ENCODE data around the gene SP100.

Gene SP100

DNA sequence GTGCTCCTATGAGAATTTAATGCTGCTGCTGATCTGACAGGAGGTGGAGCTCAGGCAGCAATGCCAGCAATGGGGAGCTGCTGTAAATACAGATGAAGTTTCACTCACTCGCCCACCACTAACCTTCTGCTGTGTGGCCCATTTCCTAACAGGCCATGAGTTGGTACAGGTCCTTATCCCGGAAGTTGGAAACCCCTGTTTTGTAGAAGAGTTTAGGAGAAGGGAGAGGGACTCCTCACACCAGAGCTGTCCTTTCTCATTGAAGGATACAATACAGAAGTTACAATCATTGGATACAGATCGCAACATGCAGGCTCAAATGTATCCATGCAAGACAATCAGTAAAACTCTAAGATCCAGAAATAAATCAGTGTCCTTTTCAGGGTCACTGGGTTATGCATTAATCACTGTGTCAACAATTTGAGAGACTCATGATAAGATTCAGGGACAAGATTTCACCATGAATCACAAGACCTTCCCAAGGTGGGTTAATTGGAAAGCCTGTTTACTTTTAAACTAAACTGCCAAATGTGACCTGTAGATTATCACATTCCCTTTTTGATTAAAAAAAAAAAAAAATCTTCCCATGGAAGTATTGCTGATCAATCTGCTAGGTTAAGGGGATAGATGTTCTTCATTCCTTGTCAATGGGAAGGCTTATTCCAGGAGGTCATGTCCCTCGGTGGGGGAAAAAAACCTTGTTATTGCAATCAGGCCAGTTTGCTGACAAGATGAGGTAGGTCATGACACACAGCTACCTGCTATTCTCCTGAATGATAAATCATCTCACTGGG lies 97.2 kb downstream of the SP100 start:
- H3K9me2 ChIP-seq (replicated peaks; ENCODE audit: insufficient read depth, low read length): no peaks in the 10 kb centered on the region
- no peak overlapping the region for H2AFZ ChIP-seq (ENCODE audit: low read depth, low read length, severe bottlenecking)
- TF ChIP-seq, protein P1, sequence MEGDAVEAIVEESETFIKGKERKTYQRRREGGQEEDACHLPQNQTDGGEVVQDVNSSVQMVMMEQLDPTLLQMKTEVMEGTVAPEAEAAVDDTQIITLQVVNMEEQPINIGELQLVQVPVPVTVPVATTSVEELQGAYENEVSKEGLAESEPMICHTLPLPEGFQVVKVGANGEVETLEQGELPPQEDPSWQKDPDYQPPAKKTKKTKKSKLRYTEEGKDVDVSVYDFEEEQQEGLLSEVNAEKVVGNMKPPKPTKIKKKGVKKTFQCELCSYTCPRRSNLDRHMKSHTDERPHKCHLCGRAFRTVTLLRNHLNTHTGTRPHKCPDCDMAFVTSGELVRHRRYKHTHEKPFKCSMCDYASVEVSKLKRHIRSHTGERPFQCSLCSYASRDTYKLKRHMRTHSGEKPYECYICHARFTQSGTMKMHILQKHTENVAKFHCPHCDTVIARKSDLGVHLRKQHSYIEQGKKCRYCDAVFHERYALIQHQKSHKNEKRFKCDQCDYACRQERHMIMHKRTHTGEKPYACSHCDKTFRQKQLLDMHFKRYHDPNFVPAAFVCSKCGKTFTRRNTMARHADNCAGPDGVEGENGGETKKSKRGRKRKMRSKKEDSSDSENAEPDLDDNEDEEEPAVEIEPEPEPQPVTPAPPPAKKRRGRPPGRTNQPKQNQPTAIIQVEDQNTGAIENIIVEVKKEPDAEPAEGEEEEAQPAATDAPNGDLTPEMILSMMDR (IDR thresholded peaks at IDR 0.05; ENCODE audit: insufficient read depth, low read length, poor library complexity, severe bottlenecking): no peak
- no peak for TF ChIP-seq EZH2phosphoT487 (conservative IDR thresholded peaks at IDR 0.05; ENCODE audit: low read length)
- H3K9ac ChIP-seq (ENCODE audit: low read length): no peak overlapping the region
- 0 out of 2 replicates have a peak, but pooled peaks cover 6% of the 10 kb centered on the region for H3F3A ChIP-seq (ENCODE audit: insufficient read depth)
- no peaks in the 10 kb centered on the region for H3K27me3 ChIP-seq (ENCODE audit: low read length)
- no peaks in the 10 kb centered on the region for H3K9me3 ChIP-seq (ENCODE audit: insufficient read depth, low read length)
- H3K4me3 ChIP-seq (ENCODE audit: insufficient read depth, low read length, poor library complexity, severe bottlenecking): no peak overlapping the region
- no peaks in the 10 kb centered on the region for H3K79me2 ChIP-seq (ENCODE audit: insufficient read depth, low read length)
- 0 out of 2 replicates have a peak, but pooled peaks cover 3% of the 10 kb centered on the region for H3K36me3 ChIP-seq (ENCODE audit: low read length)
- no peak overlapping the region for H3K4me2 ChIP-seq (ENCODE audit: low read depth, low read length, poor library complexity, severe bottlenecking)
- no peak overlapping the region for H3K27ac ChIP-seq (ENCODE audit: low read depth, low read length)
- H4K20me1 ChIP-seq (ENCODE audit: low read depth, low read length): no peaks in the 10 kb centered on the region

DNA sequence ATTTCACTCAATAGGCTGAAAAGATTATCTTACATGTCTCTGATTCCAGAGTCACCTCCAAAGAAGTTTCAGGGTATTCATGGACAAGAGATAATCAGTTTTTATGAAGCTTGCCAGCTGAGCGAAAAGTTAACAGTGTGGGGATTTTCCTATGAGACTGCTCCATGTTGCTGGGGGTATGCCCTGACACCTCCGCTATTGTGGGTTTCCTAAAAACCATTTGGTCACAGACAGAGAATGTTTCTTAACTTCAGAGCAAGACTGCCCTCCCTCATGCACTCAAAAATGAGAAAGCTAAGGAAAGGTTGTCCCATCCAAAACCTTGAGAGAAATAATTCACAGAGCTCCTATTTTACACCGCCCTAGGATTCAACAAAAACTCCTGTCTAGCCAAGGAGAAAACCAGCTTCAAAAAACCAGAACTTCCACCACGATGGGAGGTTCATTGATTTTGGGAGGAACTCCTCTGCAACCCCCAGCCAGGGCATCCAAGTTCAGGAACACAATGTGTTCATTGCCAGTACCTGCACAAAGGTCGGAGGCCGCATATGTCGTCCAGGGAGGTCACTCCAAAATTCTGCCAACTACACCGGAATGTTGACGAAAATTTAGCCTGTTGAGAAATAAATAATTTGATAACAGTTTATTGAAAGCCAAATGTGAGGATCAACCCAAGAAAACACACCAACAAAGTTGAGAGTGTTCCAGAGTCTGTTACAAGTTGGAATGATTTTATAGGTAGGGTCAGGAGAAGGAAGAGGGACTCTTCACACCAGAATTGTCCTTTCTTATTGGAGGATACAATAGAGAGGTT lies 104.3 kb downstream of the SP100 start:
- no peak for TF ChIP-seq EZH2phosphoT487 (conservative IDR thresholded peaks at IDR 0.05; ENCODE audit: low read length)
- TF ChIP-seq, protein P1 (IDR thresholded peaks at IDR 0.05; ENCODE audit: insufficient read depth, low read length, poor library complexity, severe bottlenecking): no peak
- no peaks in the 10 kb centered on the region for H3K27me3 ChIP-seq (ENCODE audit: low read length)
- no peaks in the 10 kb centered on the region for H4K20me1 ChIP-seq (ENCODE audit: low read depth, low read length)
- H3K27ac ChIP-seq (ENCODE audit: low read depth, low read length): no peak overlapping the region
- peaks cover 23% of the 10 kb centered on the region; the same call in 1 of the 2 replicates for H3K9me3 ChIP-seq (ENCODE audit: insufficient read depth, low read length)
- no peak overlapping the region for H3K9ac ChIP-seq (ENCODE audit: low read length)
- peaks cover 16% of the 10 kb centered on the region for H3K36me3 ChIP-seq (ENCODE audit: low read length)
- H3K4me3 ChIP-seq (ENCODE audit: insufficient read depth, low read length, poor library complexity, severe bottlenecking): no peak overlapping the region
- H3K9me2 ChIP-seq (replicated peaks; ENCODE audit: insufficient read depth, low read length): no peaks in the 10 kb centered on the region
- H3F3A ChIP-seq (ENCODE audit: insufficient read depth): 0 out of 2 replicates have a peak, but pooled peaks cover 6% of the 10 kb centered on the region
- H3K4me2 ChIP-seq (ENCODE audit: low read depth, low read length, poor library complexity, severe bottlenecking): no peak overlapping the region
- no peaks in the 10 kb centered on the region for H3K79me2 ChIP-seq (ENCODE audit: insufficient read depth, low read length)
- no peak overlapping the region for H2AFZ ChIP-seq (ENCODE audit: low read depth, low read length, severe bottlenecking)

DNA sequence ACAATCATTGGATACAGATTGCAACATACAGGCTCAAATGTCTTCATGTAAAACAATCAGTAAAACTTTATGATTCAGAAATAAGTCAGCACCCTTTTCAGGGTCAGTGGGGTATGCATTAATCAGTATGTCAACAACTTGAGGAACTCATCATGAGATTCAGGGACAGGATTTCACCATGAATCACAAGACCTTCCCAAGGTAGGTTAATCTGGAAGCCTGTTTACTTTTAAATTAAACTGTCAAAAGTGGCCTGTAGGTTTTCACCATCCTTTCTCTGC lies 104.8 kb downstream of the SP100 start:
- no peak for TF ChIP-seq EZH2phosphoT487 (conservative IDR thresholded peaks at IDR 0.05; ENCODE audit: low read length)
- TF ChIP-seq, protein P1 (IDR thresholded peaks at IDR 0.05; ENCODE audit: insufficient read depth, low read length, poor library complexity, severe bottlenecking): no peak

More for the DNA sequence above, 104.8 kb downstream of the SP100 start:
- H3K4me3 ChIP-seq (ENCODE audit: insufficient read depth, low read length, poor library complexity, severe bottlenecking): no peak overlapping the region
- H3K27me3 ChIP-seq (ENCODE audit: low read length): no peaks in the 10 kb centered on the region
- no peak overlapping the region for H3K4me2 ChIP-seq (ENCODE audit: low read depth, low read length, poor library complexity, severe bottlenecking)
- no peaks in the 10 kb centered on the region for H4K20me1 ChIP-seq (ENCODE audit: low read depth, low read length)
- H3K36me3 ChIP-seq (ENCODE audit: low read length): peaks cover 20% of the 10 kb centered on the region
- H3K9me3 ChIP-seq (ENCODE audit: insufficient read depth, low read length): peaks cover 23% of the 10 kb centered on the region; the same call in 1 of the 2 replicates
- H2AFZ ChIP-seq (ENCODE audit: low read depth, low read length, severe bottlenecking): no peak overlapping the region
- H3K9me2 ChIP-seq (replicated peaks; ENCODE audit: insufficient read depth, low read length): no peaks in the 10 kb centered on the region
- no peak overlapping the region for H3K27ac ChIP-seq (ENCODE audit: low read depth, low read length)
- H3K9ac ChIP-seq (ENCODE audit: low read length): no peak overlapping the region
- H3F3A ChIP-seq (ENCODE audit: insufficient read depth): 0 out of 2 replicates have a peak, but pooled peaks cover 6% of the 10 kb centered on the region
- H3K79me2 ChIP-seq (ENCODE audit: insufficient read depth, low read length): no peaks in the 10 kb centered on the region
